Gastrocnemius medialis (tissue), 4 donors: ENCODE data around the gene PPP1R1A. TPM values are rescaled to one million over a fixed set of nuclear protein-coding genes. Genes with fewer than 3 reads are reported as not detected.

Experiments used
- ATAC-seq, 2 donors: fragments of 150-250 bp; one replicate each; pipeline ENCODE4 v1.9.1; 2016
- DNase-seq, 2 donors: peaks; one replicate each; pipeline ENCODE4 v3.0.0-alpha.2; 2019
- H3K27ac ChIP-seq, 4 donors: fragments of 200-600 bp; sonication (generic); 1 replicate in 1 of 4; 2 replicates in 3 of 4; pipeline ENCODE4 v1.5.1; 2016 to 2018; ENCODE audit warnings: mild to moderate bottlenecking in 2 of 4, moderate library complexity in 1 of 4
- H3K27me3 ChIP-seq, 3 donors: fragments of 200-600 bp; sonication (generic) in 2 of 3; 1 replicate in 1 of 3; 2 replicates in 2 of 3; pipeline versions ENCODE4 v1.5.1 to v1.6.0; 2016 to 2019; ENCODE audit warnings: mild to moderate bottlenecking in 1 of 3, moderate library complexity in 1 of 3
- H3K36me3 ChIP-seq, 2 donors: fragments of 200-600 bp; sonication (generic) in 1 of 2; one replicate each; pipeline ENCODE4 v1.5.1; 2017 to 2018
- H3K4me1 ChIP-seq, 2 donors: fragments of 200-600 bp; sonication (generic) in 1 of 2; one replicate each; pipeline ENCODE4 v1.5.1; 2016 to 2017; ENCODE audit warnings: mild to moderate bottlenecking in 2 of 2
- H3K4me3 ChIP-seq, 4 donors: fragments of 200-600 bp; sonication (generic) in 3 of 4; 1 replicate in 1 of 4; 2 replicates in 3 of 4; pipeline ENCODE4 v1.5.1; 2016 to 2019; ENCODE audit warnings: mild to moderate bottlenecking in 2 of 4
- H3K9me3 ChIP-seq, 3 donors: fragments of 200-600 bp; sonication (generic) in 2 of 3; 1 replicate in 1 of 3; 2 replicates in 2 of 3; pipeline ENCODE4 v1.5.1; 2016 to 2019
- POLR2A ChIP-seq, 2 donors: fragments of 450-650 bp; IDR thresholded peaks; one replicate each; pipeline ENCODE4 v1.6.1; 2017; ENCODE audit warnings: antibody characterized with exemption in 2 of 2, mild to moderate bottlenecking in 2 of 2, moderate library complexity in 2 of 2
- in situ Hi-C, 4 donors: fragments of 200-750 bp; cut with MboI; loops; one replicate each; pipeline versions ENCODE4 v1.15.0 to v1.8.0; 2017; ENCODE audit warnings: low sequenced_read_pairs in 4 of 4
- intact Hi-C: fragments of 100-400 bp; cut with DNase I; formaldehyde crosslinking; loops from one replicate; pipeline ENCODE4 v1.15.1; 2023; ENCODE audit warnings: low total_unique reads
- total RNA-seq, 4 donors: library from RNA; depleted of rRNA; stranded (reverse); fragments of >200 nt; gene quantifications; one replicate each; pipeline versions ENCODE4 v1.1.0 to v1.2.3, GENCODE V29; 2016
- TF ChIP-seq, protein P1 (sequence below), 5 experiments: fragments of 450-650 bp in 3 of 5; fragments of 200-600 bp in 2 of 5; sonication (generic) in 2 of 5; IDR thresholded peaks in 4 of 5; conservative IDR thresholded peaks in 1 of 5; 1 replicate in 4 of 5; 2 replicates in 1 of 5; pipeline ENCODE4 v1.5.1; 2016 to 2019; ENCODE audit warnings: antibody characterized with exemption in 5 of 5, mild to moderate bottlenecking in 3 of 5, moderate library complexity in 3 of 5

The PPP1R1A gene
- total RNA-seq, 4 donors from 2014 or later = 209 to 312 (median 235) TPM

DNA sequence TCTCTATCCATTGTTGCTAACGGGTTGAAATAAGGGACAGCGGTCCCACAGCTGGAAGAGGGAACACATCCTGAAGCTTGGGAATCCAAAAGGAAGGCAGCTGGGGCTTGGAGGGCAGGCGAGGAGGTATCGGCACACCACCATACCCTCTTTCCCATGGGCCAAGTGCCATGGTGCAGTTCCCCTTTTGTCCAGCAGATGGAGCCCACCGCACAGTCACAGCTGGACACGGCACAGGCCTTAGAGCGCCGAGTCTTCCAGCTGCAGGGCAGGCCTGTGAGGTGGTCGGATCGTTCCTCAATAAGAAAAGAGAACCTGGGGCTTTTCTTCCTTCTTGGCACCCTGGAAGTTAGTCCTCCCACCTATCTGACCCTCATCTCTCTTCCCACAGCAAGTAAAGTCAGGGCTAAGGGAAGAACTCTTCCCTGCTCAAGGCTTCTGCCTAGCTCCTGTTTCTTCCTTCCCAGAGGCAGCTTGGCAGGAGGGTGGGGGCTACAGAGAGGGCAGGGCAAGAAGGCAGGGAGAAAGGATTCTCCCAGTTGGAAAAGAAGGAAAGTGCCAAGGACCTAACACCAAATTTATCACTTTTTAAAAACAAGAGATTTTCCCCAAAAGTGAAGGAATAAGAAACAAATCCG is 8.6 kb downstream of the PPP1R1A start:
- ATAC-seq = peak; percentile 84 to 95
- Histone ChIP-seq H3K27me3 (no peaks in the 10 kb centered on the region), H3K9me3 (no peaks in the 10 kb centered on the region), H3K4me3 (no peak overlapping the region), H3K27ac (peak overlapping the region in 2 of 4 donors; percentile 7 to 32), H3K36me3 (peaks cover 0 to 8% of the 10 kb centered on the region in 2 donors), H3K4me1 (peaks cover 0 to 4% of the 10 kb centered on the region in 2 donors)
- DNase-seq = peak; percentile 54 to 79
- TF ChIP-seq POLR2A (IDR thresholded peaks at IDR 0.05) = no peak
- TF ChIP-seq, protein P1, sequence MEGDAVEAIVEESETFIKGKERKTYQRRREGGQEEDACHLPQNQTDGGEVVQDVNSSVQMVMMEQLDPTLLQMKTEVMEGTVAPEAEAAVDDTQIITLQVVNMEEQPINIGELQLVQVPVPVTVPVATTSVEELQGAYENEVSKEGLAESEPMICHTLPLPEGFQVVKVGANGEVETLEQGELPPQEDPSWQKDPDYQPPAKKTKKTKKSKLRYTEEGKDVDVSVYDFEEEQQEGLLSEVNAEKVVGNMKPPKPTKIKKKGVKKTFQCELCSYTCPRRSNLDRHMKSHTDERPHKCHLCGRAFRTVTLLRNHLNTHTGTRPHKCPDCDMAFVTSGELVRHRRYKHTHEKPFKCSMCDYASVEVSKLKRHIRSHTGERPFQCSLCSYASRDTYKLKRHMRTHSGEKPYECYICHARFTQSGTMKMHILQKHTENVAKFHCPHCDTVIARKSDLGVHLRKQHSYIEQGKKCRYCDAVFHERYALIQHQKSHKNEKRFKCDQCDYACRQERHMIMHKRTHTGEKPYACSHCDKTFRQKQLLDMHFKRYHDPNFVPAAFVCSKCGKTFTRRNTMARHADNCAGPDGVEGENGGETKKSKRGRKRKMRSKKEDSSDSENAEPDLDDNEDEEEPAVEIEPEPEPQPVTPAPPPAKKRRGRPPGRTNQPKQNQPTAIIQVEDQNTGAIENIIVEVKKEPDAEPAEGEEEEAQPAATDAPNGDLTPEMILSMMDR (IDR thresholded peaks at IDR 0.05 in 4 of 5, conservative IDR thresholded peaks at IDR 0.05 in 1 of 5) = peak; percentile 93 to 100 (median 97)
- intact Hi-C loops (loop anchor here (1.0 kb wide), 1 partner anchor 16 kb away; no protein-coding TSS in a partner anchor), in situ Hi-C loops (loop anchor here in 2 of 4 donors (25.0 kb wide), 1 partner anchor 382 kb away; no protein-coding TSS in a partner anchor)

GRCh38 chr12:54579258-54579657 is 9.2 kb downstream of the PPP1R1A start:
- Histone ChIP-seq H3K4me1 (no peaks in the 10 kb centered on the region), H3K27me3 (no peaks in the 10 kb centered on the region), H3K36me3 (peaks cover 0 to 8% of the 10 kb centered on the region in 2 donors), H3K4me3 (no peak overlapping the region), H3K27ac (no peak overlapping the region), H3K9me3 (no peaks in the 10 kb centered on the region)
- TF ChIP-seq POLR2A (IDR thresholded peaks at IDR 0.05) = no peak
- TF ChIP-seq, protein P1 (IDR thresholded peaks at IDR 0.05 in 4 of 5, conservative IDR thresholded peaks at IDR 0.05 in 1 of 5) = no peak
- DNase-seq (no peak), ATAC-seq (no peak)
- in situ Hi-C loops = loop anchor here in 2 of 4 donors (25.0 kb wide), 1 partner anchor 383 kb away; no protein-coding TSS in a partner anchor
- intact Hi-C loops = loop anchor here (1.0 kb wide), 1 partner anchor 17 kb away; no protein-coding TSS in a partner anchor

DNA sequence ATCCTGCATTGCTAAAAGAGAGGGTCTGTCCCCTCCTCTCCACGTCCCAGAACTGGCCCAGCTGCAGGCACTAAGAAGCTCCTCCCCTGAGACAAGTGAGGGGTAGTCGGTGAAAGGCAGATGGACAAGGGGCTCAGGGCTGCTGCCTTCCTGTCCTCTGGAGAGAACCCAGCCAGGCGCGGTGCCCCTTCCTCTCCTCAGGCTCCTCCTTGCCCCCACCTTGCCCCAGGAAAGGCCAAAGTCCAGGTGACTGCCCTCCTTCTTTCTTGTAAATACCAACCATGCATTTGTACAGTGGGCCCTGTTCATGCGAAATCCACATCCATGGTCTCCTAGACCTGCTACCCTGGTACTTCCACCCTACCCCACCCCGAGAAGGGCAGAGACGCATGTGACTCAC is 9.7 kb downstream of the PPP1R1A start:
- H3K27me3 ChIP-seq = no peaks in the 10 kb centered on the region
- no peaks in the 10 kb centered on the region for H3K9me3 ChIP-seq
- TF ChIP-seq POLR2A (IDR thresholded peaks at IDR 0.05) = no peak
- TF ChIP-seq, protein P1 (IDR thresholded peaks at IDR 0.05 in 4 of 5, conservative IDR thresholded peaks at IDR 0.05 in 1 of 5) = no peak
- no peak for ATAC-seq
- intact Hi-C loops (loop anchor here (1.0 kb wide), 1 partner anchor 18 kb away; no protein-coding TSS in a partner anchor), in situ Hi-C loops (loop anchor here in 2 of 4 donors (25.0 kb wide), 1 partner anchor 384 kb away; no protein-coding TSS in a partner anchor)
- H3K36me3 ChIP-seq = peaks cover 0 to 4% of the 10 kb centered on the region in 2 donors
- no peak overlapping the region for H3K27ac ChIP-seq
- no peaks in the 10 kb centered on the region for H3K4me1 ChIP-seq
- H3K4me3 ChIP-seq = no peak overlapping the region
- no peak for DNase-seq

- in situ Hi-C loops (no loop called here), intact Hi-C loops (no loop called here)
- Histone ChIP-seq H3K9me3 (no peaks in the 10 kb centered on the region), H3K36me3 (no peaks in the 10 kb centered on the region), H3K4me3 (no peak overlapping the region), H3K27me3 (peaks cover 0 to 18% (median 3%) of the 10 kb centered on the region in 3 donors), H3K27ac (no peak overlapping the region), H3K4me1 (no peaks in the 10 kb centered on the region)
- DNase-seq (no peak), ATAC-seq (no peak)
- no peak for TF ChIP-seq POLR2A (IDR thresholded peaks at IDR 0.05)
- TF ChIP-seq, protein P1 (IDR thresholded peaks at IDR 0.05 in 4 of 5, conservative IDR thresholded peaks at IDR 0.05 in 1 of 5) = no peak
These were observed 15.6 kb downstream of the PPP1R1A start for GRCh38 chr12:54572881-54573280.
